ENCODE results near the gene SLC33A1. TPM values are rescaled to one million over a fixed set of nuclear protein-coding genes. Genes with fewer than 3 reads are reported as not detected.

Gene SLC33A1
- total RNA-seq, 4 donors from 2014 or later = 19.4 to 26.3 (median 20.8) TPM

DNA sequence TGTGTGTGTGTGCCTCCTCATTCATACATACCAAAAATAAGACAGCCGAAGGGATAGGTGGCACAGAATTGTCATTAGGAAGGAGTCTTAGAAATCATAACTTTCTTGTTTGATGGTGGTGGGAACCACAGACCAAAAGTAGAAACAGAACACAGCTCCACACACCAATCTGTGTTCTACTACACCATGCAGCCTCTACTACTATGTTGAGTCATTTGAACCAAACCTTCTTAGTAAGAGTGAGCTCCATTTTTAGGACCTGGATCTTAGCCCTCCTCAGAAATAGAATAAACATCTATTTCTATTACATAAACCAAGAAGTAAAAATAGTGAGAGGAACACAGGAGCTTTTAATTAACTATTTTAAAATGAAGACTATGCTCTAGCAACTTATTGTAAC, 81.4 kb downstream of the SLC33A1 start:
- TF ChIP-seq, protein P1, sequence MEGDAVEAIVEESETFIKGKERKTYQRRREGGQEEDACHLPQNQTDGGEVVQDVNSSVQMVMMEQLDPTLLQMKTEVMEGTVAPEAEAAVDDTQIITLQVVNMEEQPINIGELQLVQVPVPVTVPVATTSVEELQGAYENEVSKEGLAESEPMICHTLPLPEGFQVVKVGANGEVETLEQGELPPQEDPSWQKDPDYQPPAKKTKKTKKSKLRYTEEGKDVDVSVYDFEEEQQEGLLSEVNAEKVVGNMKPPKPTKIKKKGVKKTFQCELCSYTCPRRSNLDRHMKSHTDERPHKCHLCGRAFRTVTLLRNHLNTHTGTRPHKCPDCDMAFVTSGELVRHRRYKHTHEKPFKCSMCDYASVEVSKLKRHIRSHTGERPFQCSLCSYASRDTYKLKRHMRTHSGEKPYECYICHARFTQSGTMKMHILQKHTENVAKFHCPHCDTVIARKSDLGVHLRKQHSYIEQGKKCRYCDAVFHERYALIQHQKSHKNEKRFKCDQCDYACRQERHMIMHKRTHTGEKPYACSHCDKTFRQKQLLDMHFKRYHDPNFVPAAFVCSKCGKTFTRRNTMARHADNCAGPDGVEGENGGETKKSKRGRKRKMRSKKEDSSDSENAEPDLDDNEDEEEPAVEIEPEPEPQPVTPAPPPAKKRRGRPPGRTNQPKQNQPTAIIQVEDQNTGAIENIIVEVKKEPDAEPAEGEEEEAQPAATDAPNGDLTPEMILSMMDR (IDR thresholded peaks at IDR 0.05) = no peak
- TF ChIP-seq POLR2A (IDR thresholded peaks at IDR 0.05) = no peak
- DNase-seq (ENCODE audit: low spot score in 2 of 2) = no peak
- 93% methylated on average over 1 of the region's 1 CpG for WGBS, 2 donors
- H3K4me3 ChIP-seq (ENCODE audit: low read depth, poor library complexity, severe bottlenecking) = no peak overlapping the region
- intact Hi-C loops (cut with DNase I; ENCODE audit: low total_unique reads) = no loop called here

DNA sequence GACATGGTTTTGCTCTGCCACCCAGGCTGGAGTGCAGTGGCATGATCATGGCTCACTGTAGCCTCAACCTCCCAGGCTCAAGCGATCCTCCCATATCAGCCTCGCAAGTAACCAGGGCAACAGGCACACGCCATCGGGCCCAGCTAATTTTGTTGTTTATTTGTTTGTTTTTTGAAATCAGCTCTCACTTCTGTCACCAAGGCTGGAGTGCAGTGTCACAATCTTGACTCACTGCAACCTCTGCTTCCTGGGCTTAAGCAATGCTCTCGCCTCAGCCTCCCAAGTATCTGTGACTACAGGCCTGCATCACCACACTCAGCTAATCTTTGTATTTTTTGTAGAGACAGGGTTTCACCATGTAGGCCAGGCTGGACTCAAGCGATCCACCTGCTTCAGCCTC, 83.1 kb downstream of the SLC33A1 start:
- TF ChIP-seq, protein P1 (IDR thresholded peaks at IDR 0.05) = no peak
- no peak for TF ChIP-seq POLR2A (IDR thresholded peaks at IDR 0.05)
- intact Hi-C loops (cut with DNase I; ENCODE audit: low total_unique reads) = no loop called here

More for the DNA sequence above, 83.1 kb downstream of the SLC33A1 start:
- H3K4me3 ChIP-seq (ENCODE audit: low read depth, poor library complexity, severe bottlenecking) = no peak overlapping the region
- no peak for DNase-seq (ENCODE audit: low spot score in 2 of 2)
- 95 to 96% methylated on average over 6 of the region's 6 CpGs for WGBS, 2 donors

Other genes starting within 250 kb of the SLC33A1 start
- gene PLCH1, start 109.4 kb downstream of the SLC33A1 start, total RNA-seq = 1 to 10 TPM in 1 of 4 donors, under 1 TPM in 3; 0.55 to 1.2 (median 0.79) TPM
- 1 to 10 TPM in 3 of 4 donors, under 1 TPM in 1; 0.59 to 2.6 (median 2.0) TPM for gene C3orf33, start 48.1 kb downstream of the SLC33A1 start, total RNA-seq
- gene GMPS, start 16.2 kb upstream of the SLC33A1 start, total RNA-seq = 10 to 100 TPM; 30.0 to 46.4 (median 37.6) TPM

Measured in lower leg skin (tissue), 4 donors.